Hematopoietic multipotent progenitor cell treated with erythropoietin and hydrocortisone succinate and interleukin-3 and kit ligand, for 15 days (in vitro differentiated cells): ENCODE results near the gene ACAA2.
"Not testable (repeated sequence)": the region's sequence is repeated elsewhere in the genome, so short reads cannot be mapped to it uniquely, and the experiment has no call there.

ENCODE experiments used
- DNase-seq: peaks from one replicate; pipeline ENCODE4 v3.0.0-alpha.2; 2015; ENCODE audit warnings: low spot score

Gene ACAA2

DNA sequence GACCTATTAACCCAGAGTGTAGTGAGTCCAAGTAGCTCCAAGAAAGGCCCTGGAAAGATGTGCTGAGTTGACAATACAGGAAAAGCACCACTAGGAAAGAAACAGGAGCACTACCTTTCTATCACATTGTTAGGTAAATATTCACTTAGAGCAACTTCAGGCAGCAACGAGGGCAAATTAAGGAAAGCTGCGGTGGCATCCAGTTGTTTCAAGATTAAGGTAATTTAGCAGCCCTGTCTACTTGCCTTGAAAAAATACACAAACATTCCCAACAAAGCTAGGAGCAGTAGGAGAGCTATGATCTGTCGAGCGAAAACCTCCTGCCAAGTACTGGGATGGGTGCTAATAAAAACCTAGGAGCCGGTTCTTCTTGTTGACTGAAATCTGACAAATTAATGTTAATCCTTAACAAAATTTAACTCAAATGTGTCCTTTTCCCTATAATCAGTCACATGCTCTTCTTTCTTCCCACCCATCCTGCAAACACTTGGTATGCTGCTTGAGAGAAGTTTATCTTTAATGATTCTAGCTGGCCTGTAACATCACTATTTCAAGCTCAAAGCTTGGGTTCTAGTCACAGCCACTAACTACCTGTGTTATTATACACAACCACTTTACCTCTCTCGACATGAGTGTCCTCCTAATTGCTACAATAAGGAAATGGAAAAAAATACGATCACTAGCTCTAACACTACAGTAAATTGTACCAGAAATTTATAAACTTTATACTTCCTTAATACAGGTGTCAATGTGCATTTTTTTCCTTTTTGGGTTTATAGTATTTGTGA is 2.0 kb downstream of the ACAA2 start:
- no peak for DNase-seq

DNA sequence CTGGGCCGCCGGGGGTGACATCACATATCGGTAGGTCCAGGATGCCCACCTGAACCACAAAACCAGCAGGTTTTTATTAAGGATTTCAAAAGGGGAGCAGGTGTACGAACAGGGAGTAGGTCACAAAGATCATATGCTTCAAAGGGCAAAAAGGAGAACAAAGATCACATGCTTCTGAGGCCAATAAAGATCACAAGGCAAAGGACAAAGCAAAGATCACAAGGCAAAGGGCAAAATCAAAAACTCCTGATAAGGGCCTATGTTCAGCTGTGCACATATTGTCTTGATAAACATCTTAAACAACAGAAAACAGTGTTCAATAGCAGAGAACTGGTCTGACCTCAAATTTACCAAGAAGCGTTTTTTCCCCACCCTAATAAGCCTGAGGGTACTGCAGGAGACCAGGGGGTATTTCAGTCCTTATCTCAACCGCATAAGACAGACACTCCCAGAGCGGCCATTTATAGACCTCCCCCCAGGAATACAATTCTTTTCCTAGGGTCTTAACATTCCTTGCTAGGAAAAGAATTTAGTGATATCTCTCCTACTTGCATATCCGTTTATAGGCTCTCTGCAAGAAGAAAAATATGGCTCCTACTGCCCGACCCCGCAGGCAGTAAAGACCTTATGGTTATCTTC is 4.7 kb downstream of the ACAA2 start:
- not testable (repeated sequence) for DNase-seq

DNA sequence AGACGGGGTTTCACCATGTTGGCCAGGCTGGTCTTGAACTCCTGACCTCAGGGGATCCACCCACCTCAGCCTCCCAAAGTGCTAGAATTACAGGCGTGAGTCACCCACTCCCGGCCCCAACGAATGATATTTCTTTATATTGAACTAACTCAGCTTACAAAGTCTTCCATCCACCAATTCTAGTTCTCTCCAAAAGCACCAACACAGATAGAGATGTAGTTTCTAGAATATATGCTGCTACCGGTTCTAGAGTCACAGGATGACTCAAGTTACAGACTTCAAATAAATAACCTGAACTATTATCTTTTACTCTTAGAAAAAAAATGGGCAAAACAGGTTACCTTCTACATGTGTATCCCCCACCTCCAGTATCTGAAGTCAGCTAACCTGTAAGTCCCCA is 9.2 kb downstream of the ACAA2 start:
- DNase-seq = no peak

DNA sequence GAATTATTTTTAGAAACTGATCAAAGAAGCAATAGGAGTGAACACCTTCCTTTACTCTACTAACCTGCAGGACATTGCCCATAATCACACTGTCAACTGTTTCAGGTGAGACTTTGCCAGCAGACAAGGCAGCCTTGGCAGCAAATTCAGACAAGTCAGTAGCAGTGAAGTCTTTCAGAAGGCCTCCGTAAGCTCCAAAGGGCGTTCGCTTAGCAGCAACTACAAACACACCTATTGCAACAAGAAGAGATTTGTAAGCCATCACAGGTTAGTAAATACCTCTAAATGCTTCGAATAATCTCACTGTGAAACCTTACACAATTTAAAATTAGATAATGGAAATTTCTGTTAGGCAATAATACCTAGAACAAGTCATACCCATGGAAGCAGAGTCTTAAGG is 10.7 kb downstream of the ACAA2 start:
- no peak for DNase-seq

DNA sequence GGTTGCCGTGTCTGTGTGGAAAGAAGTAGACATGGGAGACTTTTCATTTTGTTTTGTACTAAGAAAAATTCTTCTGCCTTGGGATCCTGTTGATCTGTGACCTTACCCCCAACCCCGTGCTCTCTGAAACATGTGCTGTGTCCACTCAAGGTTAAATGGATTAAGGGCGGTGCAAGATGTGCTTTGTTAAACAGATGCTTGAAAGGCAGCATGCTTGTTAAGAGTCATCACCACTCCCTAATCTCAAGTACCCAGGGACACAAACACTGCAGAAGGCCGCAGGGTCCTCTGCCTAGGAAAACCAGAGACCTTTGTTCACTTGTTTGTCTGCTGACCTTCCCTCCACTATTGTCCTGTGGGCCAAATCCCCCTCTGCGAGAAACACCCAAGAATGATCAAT is 12.8 kb downstream of the ACAA2 start:
- not testable (repeated sequence) for DNase-seq

DNA sequence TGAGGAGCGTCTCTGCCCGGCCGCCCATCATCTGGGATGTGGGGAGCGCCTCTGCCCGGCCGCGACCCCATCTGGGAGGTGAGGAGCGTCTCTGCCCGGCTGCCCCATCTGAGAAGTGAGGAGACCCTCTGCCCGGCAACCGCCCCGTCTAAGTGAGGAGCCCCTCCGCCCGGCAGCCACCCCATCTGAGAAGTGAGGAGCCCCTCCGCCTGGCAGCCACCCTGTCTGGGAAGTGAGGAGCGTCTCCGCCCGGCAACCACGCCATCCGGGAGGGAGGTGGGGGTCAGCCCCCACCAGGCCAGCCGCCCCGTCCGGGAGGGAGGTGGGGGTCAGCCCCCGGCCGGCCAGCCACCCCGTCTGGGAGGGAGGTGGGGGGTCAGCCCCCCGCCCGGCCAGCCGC is 13.5 kb downstream of the ACAA2 start:
- DNase-seq = not testable (repeated sequence)

DNA sequence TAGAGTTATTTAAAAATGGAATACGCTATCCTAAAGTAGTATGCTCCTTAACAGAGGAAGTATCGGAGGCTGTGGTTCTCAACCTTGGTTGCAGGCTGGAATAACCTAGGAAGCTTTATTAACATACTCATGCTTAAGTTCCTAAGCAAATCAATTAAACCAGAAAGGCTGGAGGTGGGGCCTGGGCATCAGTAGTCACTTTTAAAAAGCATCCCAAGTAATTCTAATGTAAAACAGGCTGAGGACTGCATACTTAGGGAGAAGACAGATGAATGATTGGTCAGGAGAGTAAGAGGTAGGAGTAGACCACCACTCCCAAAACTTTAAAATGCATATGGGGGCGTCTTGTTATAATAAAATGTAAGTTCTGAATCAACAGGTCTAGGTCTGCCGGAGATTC is 15.3 kb downstream of the ACAA2 start:
- no peak for DNase-seq

DNA sequence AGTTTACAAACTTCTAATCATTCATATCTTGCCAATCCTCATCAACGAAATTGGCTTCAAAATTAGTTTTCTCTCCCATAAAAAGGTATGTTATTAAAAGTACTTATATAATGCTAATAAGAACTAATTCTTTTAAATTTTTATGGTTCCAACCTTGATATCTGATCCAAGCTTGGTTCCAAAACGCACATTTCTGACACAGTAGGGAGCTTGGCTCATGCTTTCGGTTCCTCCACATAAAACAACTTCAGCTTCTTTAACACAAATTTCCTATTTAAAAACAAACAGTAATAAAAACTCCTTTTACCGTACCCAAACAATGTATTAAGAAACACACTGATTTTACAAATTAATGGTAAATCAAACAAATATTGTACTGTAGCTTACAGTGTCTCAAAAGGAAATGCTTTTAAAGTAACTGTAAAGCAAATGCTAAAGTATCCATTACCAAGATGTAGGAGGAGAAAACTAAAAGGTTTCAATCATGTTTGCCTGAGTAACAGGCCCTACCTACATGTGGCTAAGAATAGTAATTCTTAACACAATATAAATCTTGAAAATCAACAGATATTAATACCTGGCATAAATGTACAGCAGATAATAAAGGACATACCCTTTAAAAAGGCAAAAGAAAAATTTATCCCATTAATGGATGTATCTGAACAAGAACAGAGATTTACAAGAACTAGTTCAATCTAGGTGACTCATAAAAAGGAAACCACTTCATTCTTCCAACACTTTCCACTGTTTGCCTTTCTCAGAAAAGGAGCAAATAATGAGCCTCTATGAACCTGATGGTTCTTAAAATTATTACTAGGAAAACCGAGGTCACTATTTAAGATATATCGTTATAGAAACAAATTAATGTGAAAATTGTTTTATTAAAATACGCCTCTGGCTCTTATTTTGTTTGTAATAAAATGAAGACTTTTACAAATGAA is 17.5 kb downstream of the ACAA2 start:
- no peak for DNase-seq

DNA sequence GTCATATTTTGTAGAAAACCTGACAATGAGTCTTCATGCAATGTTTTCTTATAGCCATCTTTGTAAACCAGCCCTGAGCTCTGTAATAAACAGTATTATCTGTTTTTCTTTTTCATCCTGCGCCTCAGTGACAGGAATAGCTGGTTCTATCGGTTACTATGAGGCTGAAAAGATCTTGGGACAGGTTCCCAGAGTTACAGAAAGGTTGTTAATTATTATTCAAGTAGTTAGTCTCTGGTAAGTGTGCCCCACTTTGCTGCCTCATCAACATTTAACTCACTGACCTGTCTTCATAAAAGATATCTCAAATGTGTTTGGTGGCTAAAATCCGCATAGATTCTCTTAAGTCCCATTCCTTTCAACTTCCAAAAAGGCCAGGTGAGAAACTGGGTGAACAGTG is 18.6 kb downstream of the ACAA2 start:
- DNase-seq = no peak

DNA sequence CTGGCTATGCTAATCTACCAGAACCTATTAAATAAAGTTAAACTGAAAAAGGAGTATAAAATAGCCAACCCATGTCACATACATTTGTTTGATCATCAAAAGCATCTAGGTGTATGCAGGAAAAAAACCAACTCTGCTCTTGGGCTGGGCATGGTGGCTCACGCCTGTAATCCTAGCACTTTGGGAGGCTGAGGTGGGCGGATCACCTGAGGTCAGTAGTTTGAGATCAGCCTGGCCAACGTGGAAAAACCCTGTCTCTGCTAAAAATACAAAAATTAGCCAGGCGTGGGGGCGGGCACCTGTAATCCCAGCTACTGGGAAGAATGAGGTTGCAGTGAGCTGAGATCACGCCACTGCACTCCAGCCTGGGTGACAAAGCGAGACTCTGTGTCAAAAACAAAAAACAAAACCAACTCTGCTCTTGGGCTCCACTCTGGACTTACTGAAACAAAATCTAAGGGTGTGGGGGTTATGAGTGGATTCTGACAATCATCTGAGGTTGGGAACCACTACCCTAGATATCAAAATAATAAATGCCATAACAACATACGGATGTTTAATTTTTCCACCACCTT is 23.7 kb downstream of the ACAA2 start:
- DNase-seq = not testable (repeated sequence)

DNA sequence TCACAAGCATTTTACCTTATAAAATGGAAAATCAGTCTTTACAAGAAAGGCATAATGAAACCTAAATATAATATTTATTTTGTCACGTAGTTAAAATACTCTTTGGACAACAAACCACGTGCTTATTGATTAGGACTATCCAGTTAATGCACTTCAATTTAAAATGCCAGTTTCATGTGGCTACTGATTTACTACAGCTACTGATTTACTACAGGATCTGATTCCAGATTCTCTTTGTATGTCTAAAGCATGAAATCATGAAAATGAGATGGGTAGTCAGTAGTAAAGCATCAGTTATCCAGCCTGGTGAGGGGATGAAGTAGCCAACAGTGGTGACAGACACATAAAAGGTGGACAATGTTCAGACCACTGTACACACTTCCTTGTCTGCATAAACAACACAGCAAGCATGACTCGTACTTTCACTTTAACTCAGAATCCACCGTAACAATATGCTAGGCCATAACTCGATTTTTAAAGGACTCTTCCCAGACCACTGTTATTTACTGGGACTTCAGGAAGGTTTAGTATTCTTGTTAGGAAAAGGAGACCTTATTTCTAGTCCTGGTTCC is 24.9 kb downstream of the ACAA2 start:
- no peak for DNase-seq

DNA sequence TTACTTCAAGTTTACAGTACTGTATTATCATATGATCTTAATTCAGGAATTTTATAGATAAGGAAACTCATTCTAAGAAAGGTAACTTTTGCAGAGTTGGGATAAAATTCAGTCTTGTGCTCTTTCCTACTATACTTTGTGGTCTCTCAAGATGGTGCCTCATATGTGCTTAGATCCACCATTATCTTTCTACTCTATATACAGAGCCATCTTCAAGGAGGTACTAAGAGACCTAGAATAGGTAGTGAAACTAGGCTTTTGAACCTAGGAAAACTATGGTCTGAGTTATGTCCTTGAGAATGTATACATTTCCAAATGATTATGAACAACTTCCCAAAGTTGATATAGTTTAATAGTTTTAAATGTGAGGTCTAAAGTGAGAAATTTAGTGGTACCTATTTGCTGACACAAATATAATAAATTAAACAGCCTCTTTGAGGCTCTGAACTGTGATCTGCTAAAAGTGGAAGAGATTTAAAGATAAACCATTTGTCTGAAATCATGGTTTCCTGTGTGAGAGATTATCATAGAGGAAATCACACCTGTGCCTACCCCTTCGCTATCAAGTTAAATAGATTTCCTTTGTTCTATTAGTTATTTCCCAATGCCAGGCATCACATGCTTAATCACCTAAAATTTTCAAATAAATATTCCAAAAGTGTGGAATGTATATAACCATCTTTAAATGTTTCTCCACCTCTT is 27.2 kb downstream of the ACAA2 start:
- DNase-seq = no peak

DNA sequence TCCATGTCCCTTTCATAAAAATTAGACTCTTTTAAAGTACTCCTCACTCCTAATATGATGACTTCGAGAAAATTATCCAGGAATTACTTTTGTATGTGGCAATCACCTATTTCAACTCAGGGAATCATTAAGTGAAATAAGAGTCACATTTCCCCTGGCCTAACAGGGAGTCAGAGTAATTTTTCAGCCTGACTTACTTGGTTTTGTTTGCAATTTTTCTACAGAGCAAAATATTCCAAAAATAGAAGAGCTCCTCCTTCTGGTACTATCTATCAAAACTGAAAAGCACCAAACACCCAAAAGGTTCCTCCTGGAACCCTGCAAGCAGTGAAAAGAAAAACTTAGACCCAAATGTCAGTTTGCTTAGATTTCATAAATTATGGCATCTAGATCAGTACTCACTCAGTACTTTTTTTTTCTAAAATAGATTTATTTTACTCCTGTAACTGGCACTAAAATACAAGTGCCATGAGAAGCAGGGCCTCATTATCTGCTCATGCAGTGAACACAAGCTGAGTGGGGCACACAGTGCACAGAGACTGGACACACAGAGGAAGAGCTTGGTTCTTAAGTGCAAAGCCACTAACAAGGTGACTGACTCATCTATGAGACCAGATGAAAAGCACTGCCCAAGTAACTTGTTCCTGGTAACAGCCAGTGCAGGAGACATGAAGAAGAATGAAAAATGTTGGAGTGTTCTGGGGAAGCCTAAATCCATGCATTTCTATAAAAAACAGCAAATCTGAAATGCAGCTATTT is 28.7 kb downstream of the ACAA2 start:
- no peak for DNase-seq

DNA sequence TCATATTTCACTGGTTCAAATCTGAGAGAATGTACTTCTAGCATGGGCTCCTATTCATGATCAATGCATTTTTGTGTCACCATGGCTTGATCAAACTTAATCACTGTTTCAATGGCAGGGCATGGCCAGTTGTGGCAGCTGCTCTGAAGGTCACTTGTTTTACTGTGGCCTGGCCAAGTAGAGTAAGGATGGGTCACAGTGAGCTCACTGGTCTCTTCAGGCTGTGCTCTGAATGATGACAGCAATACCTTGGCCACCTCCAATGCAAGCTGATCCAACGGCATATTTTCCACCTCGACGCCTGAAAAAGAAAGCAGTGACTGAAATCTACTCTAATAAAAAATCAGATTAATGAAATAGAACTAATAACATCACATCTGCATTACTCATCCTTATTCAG is 29.7 kb downstream of the ACAA2 start:
- DNase-seq = not testable (repeated sequence)

DNA sequence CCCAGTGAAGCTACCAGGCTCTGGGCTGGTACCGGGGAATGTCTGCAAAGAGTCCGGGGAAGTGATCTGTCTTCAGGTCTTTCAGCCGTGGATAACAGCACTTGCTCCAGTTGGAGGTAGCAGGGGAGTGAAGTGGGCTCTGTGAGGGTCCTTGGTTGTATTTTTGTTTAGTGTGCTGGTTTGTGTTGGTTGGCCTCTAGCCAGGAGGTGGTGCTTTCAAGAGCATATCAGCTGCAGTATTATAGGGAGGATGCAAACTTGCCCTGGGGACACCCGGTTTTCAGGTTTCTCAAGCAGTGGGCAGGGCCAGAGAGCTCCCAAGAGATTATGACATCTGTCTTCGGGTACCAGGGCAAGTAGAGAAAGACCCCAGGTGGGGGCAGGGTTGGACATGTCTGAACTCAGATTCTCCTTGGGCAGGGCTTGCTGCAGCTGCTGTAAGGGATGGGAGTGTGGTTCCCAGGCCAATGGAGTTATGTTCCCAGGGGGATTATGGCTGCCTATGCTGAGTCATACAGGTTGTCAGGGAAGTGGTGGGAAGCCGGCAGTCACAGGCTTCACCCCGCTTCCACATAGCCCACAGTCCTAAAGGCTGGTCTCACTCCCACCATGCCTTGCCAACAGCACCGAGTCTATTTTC is 34.4 kb downstream of the ACAA2 start:
- no peak for DNase-seq

DNA sequence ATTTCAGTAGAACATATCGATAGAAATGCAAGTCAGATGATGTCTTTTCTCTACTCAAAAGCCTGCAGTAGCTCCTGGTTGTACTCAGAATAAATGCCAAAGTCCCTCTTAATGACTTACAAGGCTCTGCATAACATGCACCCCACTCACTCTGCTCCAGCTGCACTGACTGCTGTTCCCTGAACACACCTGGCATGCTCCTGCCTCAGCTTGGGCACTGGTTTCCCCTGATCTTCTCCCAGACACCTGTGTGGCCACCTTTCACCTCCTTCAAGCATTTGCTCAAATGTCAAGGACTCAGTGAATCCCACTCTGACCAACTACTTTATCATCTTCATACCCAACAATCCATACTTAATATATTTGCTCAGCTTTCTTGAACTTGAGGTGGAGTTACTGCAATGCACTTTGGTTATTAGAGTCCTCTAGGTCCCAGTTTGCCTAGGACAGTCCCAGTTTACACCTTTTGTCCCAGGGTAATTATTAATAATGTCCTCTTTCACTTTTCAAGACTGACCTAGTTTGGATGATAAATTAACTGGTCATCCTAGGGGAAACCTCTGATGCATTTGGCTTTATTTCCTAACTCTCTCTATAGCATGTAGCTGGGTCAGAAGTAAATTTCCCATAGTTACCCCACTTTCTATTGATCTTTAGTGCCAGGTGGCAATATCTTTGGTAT is 44.1 kb downstream of the ACAA2 start:
- no peak for DNase-seq

DNA sequence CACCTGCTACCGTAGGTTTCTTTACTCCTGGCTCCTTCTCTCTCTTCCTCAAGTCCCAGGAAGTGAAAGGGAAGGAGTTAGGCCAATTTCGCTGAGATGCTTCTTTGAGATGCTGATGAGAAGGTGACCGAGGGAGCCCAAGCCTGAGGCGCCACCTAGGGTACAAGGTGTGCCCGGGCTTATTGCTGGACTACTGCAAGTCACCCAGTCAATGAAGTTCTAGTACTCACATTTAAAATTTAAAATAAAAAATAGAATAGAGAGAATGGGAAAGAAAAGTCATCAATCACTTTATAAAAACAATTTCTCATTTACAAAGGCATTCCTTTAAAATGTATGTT is 45.3 kb downstream of the ACAA2 start:
- DNase-seq = no peak

DNA sequence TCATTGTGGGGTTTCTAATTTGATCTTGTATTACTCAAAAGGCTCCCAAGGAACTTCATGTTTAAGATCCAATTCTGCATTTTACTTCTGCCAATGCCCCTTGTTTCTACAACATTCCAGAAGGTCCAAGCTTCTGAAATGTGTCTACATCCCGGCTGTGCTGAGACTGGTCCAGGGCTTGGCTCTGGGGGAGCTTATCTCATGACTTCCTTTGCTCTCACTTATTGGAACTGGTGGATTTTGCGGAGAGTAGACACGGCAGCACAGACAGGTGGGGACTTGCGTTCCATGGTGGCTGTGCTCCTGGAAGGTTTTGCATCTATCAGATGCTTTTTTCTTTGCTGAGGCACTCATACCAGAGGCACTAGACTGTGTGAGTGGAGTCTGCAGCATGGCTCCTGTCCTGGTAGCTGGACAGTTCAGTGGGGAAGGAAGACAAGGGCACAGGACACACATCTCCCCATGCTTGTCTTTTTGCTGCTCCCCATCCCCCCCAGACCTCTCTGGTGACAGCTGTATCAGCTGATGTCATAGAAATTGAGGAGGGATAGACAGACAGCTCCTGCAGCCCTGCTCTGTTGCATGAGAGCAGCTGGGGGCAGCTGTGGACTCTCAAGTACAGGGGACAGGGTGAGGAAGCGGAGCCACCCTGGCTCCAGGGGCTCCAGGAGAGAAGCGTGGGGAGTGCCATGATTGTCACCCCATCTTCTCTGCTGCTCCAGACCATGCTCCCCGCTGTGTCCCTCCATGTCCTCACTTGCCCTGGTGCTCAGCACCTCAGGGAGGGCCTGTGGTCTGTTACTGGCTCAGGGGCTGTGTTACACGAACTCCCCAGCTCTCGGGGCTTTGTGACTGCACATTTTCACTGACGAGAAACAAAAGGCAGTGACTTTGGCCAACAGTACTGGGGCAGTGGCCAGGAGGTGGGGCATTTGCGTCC is 46.0 kb downstream of the ACAA2 start:
- no peak for DNase-seq

DNA sequence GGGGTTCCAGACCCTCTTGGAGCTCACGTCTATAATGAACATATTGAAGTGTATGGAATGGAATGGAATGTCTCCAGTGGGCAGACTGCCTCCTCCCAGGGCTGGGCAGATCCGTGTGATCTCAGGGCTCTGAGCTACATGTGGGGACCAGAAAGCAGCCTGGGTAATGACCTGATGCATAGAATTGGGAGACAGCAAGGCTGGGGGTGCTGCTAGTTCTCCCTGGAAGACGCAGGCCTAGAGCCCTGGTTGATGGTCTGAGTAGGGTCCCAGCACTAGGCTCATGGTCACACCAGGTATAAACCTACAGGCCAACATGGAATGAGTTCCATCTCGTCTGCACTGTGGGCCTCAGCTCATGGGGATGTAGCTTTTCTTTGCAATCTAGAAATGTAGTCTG is 46.7 kb downstream of the ACAA2 start:
- no peak for DNase-seq
